Spleen (tissue), 11 donors: Measurements from ENCODE around the gene UGT1A10. TPM values are rescaled to one million over a fixed set of nuclear protein-coding genes. Genes with fewer than 3 reads are reported as not detected.
"Not testable (repeated sequence)": the region's sequence is repeated elsewhere in the genome, so short reads cannot be mapped to it uniquely, and the experiment has no call there.

Source experiments
- DNase-seq: peaks from one replicate; pipeline ENCODE4 v3.0.0-alpha.2; 2020
- H3K27ac ChIP-seq, 8 donors: fragments of 200-600 bp; sonication (generic) in 7 of 8; 1 replicate in 4 of 8; 2 replicates in 4 of 8; pipeline versions ENCODE4 v1.5.0 to v1.8.0; 2016 to 2021; ENCODE audit warnings: inconsistent platforms in 4 of 8, mild to moderate bottlenecking in 4 of 8, moderate library complexity in 1 of 8
- H3K27me3 ChIP-seq, 7 donors: fragments of 200-600 bp; sonication (generic) in 6 of 7; replicated peaks in 1 of 7; 1 replicate in 4 of 7; 2 replicates in 3 of 7; pipeline versions ENCODE4 v1.5.0 to v1.8.0; 2016 to 2021; ENCODE audit warnings: inconsistent platforms in 3 of 7, mild to moderate bottlenecking in 1 of 7
- H3K36me3 ChIP-seq, 6 donors: fragments of 200-600 bp; sonication (generic) in 5 of 6; 1 replicate in 4 of 6; 2 replicates in 2 of 6; pipeline versions ENCODE4 v1.5.0 to v1.8.0; 2016 to 2021; ENCODE audit warnings: inconsistent platforms in 2 of 6
- H3K4me1 ChIP-seq, 6 donors: fragments of 200-600 bp; sonication (generic) in 5 of 6; 1 replicate in 3 of 6; 2 replicates in 3 of 6; pipeline versions ENCODE4 v1.5.0 to v1.8.0; 2016 to 2021; ENCODE audit warnings: inconsistent platforms in 3 of 6
- H3K4me3 ChIP-seq, 8 donors: fragments of 200-600 bp; sonication (generic) in 7 of 8; 1 replicate in 4 of 8; 2 replicates in 4 of 8; pipeline versions ENCODE4 v1.5.0 to v1.8.0; 2016 to 2021; ENCODE audit warnings: inconsistent platforms in 4 of 8, mild to moderate bottlenecking in 4 of 8, moderate library complexity in 2 of 8
- H3K9me3 ChIP-seq, 8 donors: fragments of 200-600 bp; sonication (generic) in 7 of 8; 1 replicate in 4 of 8; 2 replicates in 4 of 8; pipeline versions ENCODE4 v1.5.0 to v1.8.0; 2016 to 2021; ENCODE audit warnings: inconsistent platforms in 4 of 8
- CTCF ChIP-seq, 11 experiments: fragments of 200-600 bp in 7 of 11; fragments of 450-650 bp in 4 of 11; sonication (generic) in 4 of 11; IDR thresholded peaks in 8 of 11; conservative IDR thresholded peaks in 3 of 11; 1 replicate in 7 of 11; 2 replicates in 4 of 11; pipeline versions ENCODE4 v1.4.0 to v1.8.0; 2016 to 2021; ENCODE audit warnings: antibody characterized with exemption in 11 of 11, inconsistent platforms in 4 of 11, mild to moderate bottlenecking in 1 of 11
- POLR2A ChIP-seq, 3 donors: fragments of 450-650 bp; IDR thresholded peaks; one replicate each; pipeline ENCODE4 v1.5.1; 2017; ENCODE audit warnings: antibody characterized with exemption in 3 of 3, mild to moderate bottlenecking in 1 of 3
- POLR2AphosphoS5 ChIP-seq, 3 donors: sonication (generic); formaldehyde crosslinking; IDR thresholded peaks; one replicate each; pipeline ENCODE4 v1.5.1; 2017; ENCODE audit warnings: antibody characterized with exemption in 3 of 3
- WGBS, 5 donors: extraction: QIAGEN DNeasy Blood & Tissue Kit in 3 of 5; methylation state at CpG; one replicate each; pipeline versions ENCODE4 v1.1.5 to v1.1.7; 2013 to 2018; 5-methylcytosine and 5-hydroxymethylcytosine counted together
- intact Hi-C: fragments of 100-400 bp; cut with DNase I; formaldehyde crosslinking; loops from one replicate; pipeline ENCODE4 v1.15.0; 2023; ENCODE audit warnings: low total_unique reads
- polyA plus RNA-seq, 3 donors: library from polyadenylated mRNA; stranded (reverse); fragments of 200-250 nt; gene quantifications; one replicate each; pipeline ENCODE4 v1.2.1, GENCODE V29; 2013
- total RNA-seq, 7 donors: library from RNA; depleted of rRNA in 3 of 7; stranded (reverse); fragments of >200 nt in 3 of 7; fragmentation: NEBNext Ultra II Directional in 4 of 7; extraction: Animal tissue kit (Norgen Biotek cat#: 25700) in 4 of 7; gene quantifications; one replicate each; pipeline versions ENCODE4 v1.1.0 to v1.2.1, GENCODE V29; 2016 to 2021
- donor health status: healthy with polysubstance abuse.
- donor health status: DM: no; HTN: no; CAD: no; lungs with moderate emphysema.
- donor health status: DM: no; HTN: no; CAD: no.
- donor health status: Bipolar disorder and iron deficiency.
- donor health status: healthy.
- donor health status: DM: no; HTN: no; CAD: no.
- donor health status: DM: yes; HTN: yes; CAD: no.

UGT1A10 gene
- total and polyA plus RNA-seq, 10 donors: 0.03 TPM; not detected in 9

GRCh38 chr2:233718552-233718951, 82.3 kb downstream of the UGT1A10 start, which contains the start of gene UGT1A4:
Gene UGT1A4 (plus strand): TSS chr2:233718736. CDS start chr2:233718821, 85 bp downstream.
- no peak for TF ChIP-seq POLR2AphosphoS5 (IDR thresholded peaks at IDR 0.05)
- no peak for TF ChIP-seq CTCF (IDR thresholded peaks at IDR 0.05 in 8 of 11, conservative IDR thresholded peaks at IDR 0.05 in 3 of 11)
- no peak for TF ChIP-seq POLR2A (IDR thresholded peaks at IDR 0.05)
- no peak for DNase-seq
- 81 to 90% (median 88%) methylated on average over 7 of the region's 7 CpGs for WGBS, 5 donors
- Histone ChIP-seq H3K4me1 (no peaks in the 10 kb centered on the region), H3K36me3 (no peaks in the 10 kb centered on the region), H3K4me3 (no peak within 1 kb of the TSS), H3K9me3 (no peaks in the 10 kb centered on the region), H3K27me3 (peaks cover 0 to 24% (median 0%) of the 10 kb centered on the region in 7 donors), H3K27ac (no peak within 1 kb of the TSS)
- intact Hi-C loops: no loop called here

- 78 to 92% (median 87%) methylated on average over 8 of the region's 8 CpGs for WGBS, 5 donors
- Histone ChIP-seq H3K36me3 (no peaks in the 10 kb centered on the region), H3K27me3 (peaks cover 0 to 12% (median 0%) of the 10 kb centered on the region in 7 donors), H3K4me3 (no peak within 1 kb of the TSS), H3K4me1 (no peaks in the 10 kb centered on the region), H3K27ac (no peak within 1 kb of the TSS), H3K9me3 (peaks cover 0 to 5% (median 0%) of the 10 kb centered on the region in 8 donors)
- intact Hi-C loops: no loop called here
- no peak for DNase-seq
- no peak for TF ChIP-seq POLR2A (IDR thresholded peaks at IDR 0.05)
Observed at GRCh38 chr2:233728723-233729301, 92.6 kb downstream of the UGT1A10 start, which contains the start of gene UGT1A3. Gene UGT1A3 (plus strand): TSS chr2:233729042. CDS start chr2:233729127, 85 bp downstream.

GRCh38 chr2:233736868-233737653, 100.8 kb downstream of the UGT1A10 start:
- H3K27ac ChIP-seq, DNase-seq, H3K4me3 ChIP-seq, H3K36me3 ChIP-seq, intact Hi-C loops, H3K4me1 ChIP-seq, H3K27me3 ChIP-seq, H3K9me3 ChIP-seq: not testable (repeated sequence)
- 80 to 88% (median 86%) methylated on average over 13 to 14 of the region's 14 CpGs for WGBS, 5 donors

- WGBS, 5 donors: 62 to 72% (median 71%) methylated on average over 2 of the region's 2 CpGs
- DNase-seq: no peak
- TF ChIP-seq CTCF (IDR thresholded peaks at IDR 0.05 in 8 of 11, conservative IDR thresholded peaks at IDR 0.05 in 3 of 11) (no peak), POLR2A (IDR thresholded peaks at IDR 0.05) (no peak), POLR2AphosphoS5 (IDR thresholded peaks at IDR 0.05) (no peak)
- no peaks in the 10 kb centered on the region for H3K9me3 ChIP-seq
- peaks cover 0 to 10% (median 0%) of the 10 kb centered on the region in 7 donors for H3K27me3 ChIP-seq
- H3K4me3 ChIP-seq: no peak overlapping the region
- no peak overlapping the region for H3K27ac ChIP-seq
- intact Hi-C loops: no loop called here
- H3K36me3 ChIP-seq: no peaks in the 10 kb centered on the region
- H3K4me1 ChIP-seq: no peaks in the 10 kb centered on the region
Observed at GRCh38 chr2:233740870-233741269, 104.6 kb downstream of the UGT1A10 start.
